HG03095 (cell line): ENCODE data around the gene GRIN3B.

Experiments used
- ATAC-seq: cut with Tn5 transposase; IDR thresholded peaks from one replicate; pipeline ENCODE4 v1.9.1; 2021; ENCODE audit warnings: moderate library complexity; ENCODE audit not compliant: unreplicated experiment

The GRIN3B gene

GRCh38 chr19:1054102-1055027 lies 54.1 kb downstream of the GRIN3B start:
- no peak for ATAC-seq

DNA sequence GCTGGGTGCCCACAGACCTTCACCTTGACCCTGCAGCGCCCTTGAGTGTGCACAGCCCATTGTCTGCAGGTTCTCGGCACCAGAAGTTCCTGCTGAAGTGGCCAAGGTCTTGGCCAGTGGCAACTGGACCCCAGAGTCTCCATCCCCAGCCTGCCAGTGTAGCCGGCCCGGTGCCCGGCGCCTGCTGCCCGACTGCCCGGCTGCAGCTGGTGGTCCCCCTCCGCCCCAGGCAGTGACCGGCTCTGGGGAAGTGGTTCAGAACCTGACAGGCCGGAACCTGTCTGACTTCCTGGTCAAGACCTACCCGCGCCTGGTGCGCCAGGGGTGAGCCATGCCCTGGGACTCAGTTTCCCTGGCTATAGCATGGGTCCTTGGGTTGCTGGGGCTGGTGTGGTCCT lies 54.8 kb downstream of the GRIN3B start:
- no peak for ATAC-seq

DNA sequence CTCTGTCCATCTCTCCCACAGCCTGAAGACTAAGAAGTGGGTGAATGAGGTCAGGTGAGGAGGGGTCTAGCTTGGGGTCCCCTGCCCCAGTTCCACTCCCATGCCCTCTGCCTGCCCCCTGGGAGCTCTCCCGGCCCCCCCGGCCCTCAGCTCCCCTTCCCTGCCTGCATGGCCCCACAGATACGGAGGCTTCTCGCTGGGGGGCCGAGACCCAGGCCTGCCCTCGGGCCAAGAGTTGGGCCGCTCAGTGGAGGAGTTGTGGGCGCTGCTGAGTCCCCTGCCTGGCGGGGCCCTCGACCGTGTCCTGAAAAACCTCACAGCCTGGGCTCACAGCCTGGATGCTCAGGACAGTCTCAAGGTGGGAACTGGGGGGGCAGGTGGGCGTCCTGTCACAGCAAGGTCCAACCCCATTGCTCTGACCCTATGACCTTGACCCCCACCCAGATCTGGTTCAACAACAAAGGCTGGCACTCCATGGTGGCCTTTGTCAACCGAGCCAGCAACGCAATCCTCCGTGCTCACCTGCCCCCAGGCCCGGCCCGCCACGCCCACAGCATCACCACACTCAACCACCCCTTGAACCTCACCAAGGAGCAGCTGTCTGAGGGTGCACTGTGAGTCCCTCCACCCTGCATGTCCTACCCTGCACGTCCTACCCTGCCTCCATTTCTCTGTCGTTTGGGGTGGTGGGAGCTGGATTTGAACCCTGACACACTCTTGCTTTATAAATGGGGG lies 55.8 kb downstream of the GRIN3B start:
- no peak for ATAC-seq

GRCh38 chr19:1057176-1057855 lies 57.1 kb downstream of the GRIN3B start:
- ATAC-seq: no peak

DNA sequence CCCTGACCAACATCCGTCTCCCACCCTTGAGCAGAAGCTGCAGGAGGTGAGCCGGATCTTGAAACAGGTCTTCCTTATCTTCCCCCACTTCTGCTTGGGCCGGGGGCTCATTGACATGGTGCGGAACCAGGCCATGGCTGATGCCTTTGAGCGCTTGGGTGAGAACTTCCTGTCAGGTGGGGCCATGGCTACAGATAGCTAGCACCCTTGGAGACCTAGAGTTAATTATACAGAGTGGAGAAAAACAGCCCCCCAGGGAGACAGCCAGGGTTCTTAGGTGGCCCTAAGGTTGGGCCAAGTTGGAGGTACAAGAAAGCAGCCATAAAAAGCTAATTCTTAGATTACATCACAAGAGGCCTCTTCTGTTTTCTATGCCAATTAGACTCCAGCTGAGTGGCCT lies 57.9 kb downstream of the GRIN3B start:
- no peak for ATAC-seq
